ENCODE measurements around the gene FAM131A.

- no peak for TF ChIP-seq EZH2 (IDR thresholded peaks at IDR 0.05; ENCODE audit: borderline replicate concordance, low read depth, low read length, poor library complexity, severe bottlenecking)
- no peak for TF ChIP-seq CTCF (conservative IDR thresholded peaks at IDR 0.05; ENCODE audit: low read depth, low read length)
These were observed 18.1 kb downstream of the FAM131A start for GRCh38 chr3:184355261-184356040.
